Mesenchymal stem cell (in vitro differentiated cells and primary cell): ENCODE results near the gene MBD3L2B.

Source experiments
- DNase-seq: peaks from one replicate; pipeline ENCODE4 v3.0.0-alpha.2; 2013
- H2AFZ ChIP-seq: one replicate; pipeline ENCODE4 v1.6.1; 2013; ENCODE audit warnings: low read depth, mild to moderate bottlenecking, control low read depth, inconsistent platforms, low read length, moderate library complexity
- H2AK5ac ChIP-seq: 2 replicates; pipeline ENCODE4 v1.6.1; 2013; ENCODE audit warnings: low read length, moderate library complexity, mild to moderate bottlenecking, inconsistent platforms; ENCODE audit not compliant: severe bottlenecking
- H2BK120ac ChIP-seq: one replicate; pipeline ENCODE4 v1.6.1; 2013; ENCODE audit warnings: low read depth, mild to moderate bottlenecking, inconsistent platforms, low read length, moderate library complexity
- H2BK12ac ChIP-seq, 2 experiments: one replicate each; pipeline ENCODE4 v1.6.1; 2013; ENCODE audit warnings: inconsistent platforms in 2 of 2, low read length in 2 of 2, mild to moderate bottlenecking in 2 of 2, moderate library complexity in 2 of 2, control low read depth in 1 of 2
- H2BK15ac ChIP-seq: one replicate; pipeline ENCODE4 v1.6.1; 2013; ENCODE audit warnings: mild to moderate bottlenecking, low read depth, inconsistent platforms; ENCODE audit not compliant: poor library complexity, severe bottlenecking
- H2BK5ac ChIP-seq: 2 replicates; pipeline ENCODE4 v1.6.1; 2013; ENCODE audit warnings: low read depth, mild to moderate bottlenecking, low read length, control low read depth, inconsistent platforms; ENCODE audit not compliant: poor library complexity, severe bottlenecking
- H3K14ac ChIP-seq, 2 experiments: one replicate each; pipeline ENCODE4 v1.6.1; 2013; ENCODE audit warnings: inconsistent platforms in 2 of 2, low read length in 2 of 2, control low read depth in 1 of 2, mild to moderate bottlenecking in 1 of 2, moderate library complexity in 1 of 2
- H3K18ac ChIP-seq, 2 experiments: one replicate each; pipeline ENCODE4 v1.6.1; 2013; ENCODE audit warnings: inconsistent platforms in 2 of 2, low read length in 2 of 2, control low read depth in 1 of 2, low read depth in 1 of 2, mild to moderate bottlenecking in 1 of 2
- H3K23ac ChIP-seq, 2 experiments: one replicate each; pipeline ENCODE4 v1.6.1; 2013; ENCODE audit warnings: inconsistent platforms in 2 of 2, low read length in 2 of 2, mild to moderate bottlenecking in 2 of 2, moderate library complexity in 2 of 2, control low read depth in 1 of 2
- H3K27ac ChIP-seq: 2 replicates; pipeline ENCODE4 v1.5.1; 2013; ENCODE audit warnings: mild to moderate bottlenecking, moderate library complexity, low read length, control low read depth, inconsistent platforms; ENCODE audit not compliant: poor library complexity, severe bottlenecking
- H3K27me3 ChIP-seq, 2 experiments: 2 replicates each; pipeline versions ENCODE4 v1.6.1 to v1.7.0; 2013; ENCODE audit warnings: low read length in 2 of 2, mild to moderate bottlenecking in 2 of 2, moderate library complexity in 2 of 2, control low read depth in 1 of 2, inconsistent platforms in 1 of 2; ENCODE audit not compliant: control insufficient read depth in 1 of 2, insufficient read depth in 1 of 2
- H3K36me3 ChIP-seq, 2 experiments: 2 replicates each; pipeline versions ENCODE4 v1.6.1 to v1.7.0; 2013; ENCODE audit warnings: low read length in 2 of 2, control low read depth in 1 of 2, inconsistent platforms in 1 of 2, low read depth in 1 of 2, mild to moderate bottlenecking in 1 of 2; ENCODE audit not compliant: insufficient read depth in 2 of 2, control insufficient read depth in 1 of 2
- H3K4ac ChIP-seq, 2 experiments: one replicate each; pipeline ENCODE4 v1.6.1; 2013; ENCODE audit warnings: inconsistent platforms in 2 of 2, low read length in 2 of 2, mild to moderate bottlenecking in 2 of 2, moderate library complexity in 2 of 2, control low read depth in 1 of 2, low read depth in 1 of 2
- H3K4me1 ChIP-seq: 2 replicates; pipeline ENCODE4 v1.6.1; 2013; ENCODE audit warnings: low read depth, low read length, control low read depth; ENCODE audit not compliant: control insufficient read depth, insufficient read depth
- H3K4me2 ChIP-seq: 2 replicates; pipeline ENCODE4 v1.6.1; 2013; ENCODE audit warnings: low read length, mild to moderate bottlenecking, inconsistent platforms; ENCODE audit not compliant: poor library complexity, severe bottlenecking
- H3K4me3 ChIP-seq, 2 experiments: 2 replicates each; pipeline versions ENCODE4 v1.5.1 to v1.7.0; 2013; ENCODE audit warnings: low read length in 2 of 2, mild to moderate bottlenecking in 2 of 2, control low read depth in 1 of 2, low read depth in 1 of 2; ENCODE audit not compliant: insufficient read depth in 1 of 2
- H3K79me1 ChIP-seq: replicated peaks from 2 replicates; pipeline ENCODE4 v1.6.1; 2013; ENCODE audit warnings: mild to moderate bottlenecking, control low read depth, low read length, inconsistent platforms; ENCODE audit not compliant: poor library complexity, severe bottlenecking
- H3K9ac ChIP-seq: 2 replicates; pipeline ENCODE4 v1.7.0; 2013; ENCODE audit warnings: mild to moderate bottlenecking, low read length, moderate library complexity
- H3K9me3 ChIP-seq: 2 replicates; pipeline ENCODE4 v1.7.0; 2013; ENCODE audit warnings: mild to moderate bottlenecking, low read length; ENCODE audit not compliant: control insufficient read depth
- H4K8ac ChIP-seq: one replicate; pipeline ENCODE4 v1.6.1; 2013; ENCODE audit warnings: inconsistent platforms, mild to moderate bottlenecking, low read length, moderate library complexity
- H4K91ac ChIP-seq: one replicate; pipeline ENCODE4 v1.6.1; 2013; ENCODE audit warnings: mild to moderate bottlenecking, low read length, inconsistent platforms
- WGBS: methylation state at CpG from one replicate; pipeline ENCODE4 v1.1.7; 2013; ENCODE audit warnings: mixed read lengths; 5-methylcytosine and 5-hydroxymethylcytosine counted together

Gene MBD3L2B

GRCh38 chr19:6976197-6976596, 45.0 kb downstream of the MBD3L2B start:
- 79% methylated on average over 2 of the region's 5 CpGs for WGBS
- no peak overlapping the region for H2BK5ac ChIP-seq
- DNase-seq: no peak
- H3K23ac ChIP-seq: no peak overlapping the region
- no peak overlapping the region for H3K9ac ChIP-seq
- peaks cover 24% of the 10 kb centered on the region for H3K9me3 ChIP-seq
- no peak overlapping the region for H3K4me3 ChIP-seq
- H3K27me3 ChIP-seq: no peaks in the 10 kb centered on the region
- H3K14ac ChIP-seq: no peak overlapping the region
- no peak overlapping the region for H3K4me2 ChIP-seq
- no peak overlapping the region for H2BK15ac ChIP-seq
- H4K91ac ChIP-seq: no peak overlapping the region
- H3K4me1 ChIP-seq: no peaks in the 10 kb centered on the region
- H2BK120ac ChIP-seq: no peak overlapping the region
- H2BK12ac ChIP-seq: no peak overlapping the region
- H3K4ac ChIP-seq: no peak overlapping the region
- H3K79me1 ChIP-seq: no peaks in the 10 kb centered on the region
- H3K36me3 ChIP-seq: no peaks in the 10 kb centered on the region
- H2AFZ ChIP-seq: no peak overlapping the region
- H3K27ac ChIP-seq: no peak overlapping the region
- no peak overlapping the region for H4K8ac ChIP-seq
- H2AK5ac ChIP-seq: no peak overlapping the region
- no peak overlapping the region for H3K18ac ChIP-seq

- H3K9me3 ChIP-seq: peaks cover 7% of the 10 kb centered on the region
- no peak overlapping the region for H3K18ac ChIP-seq
- H3K79me1 ChIP-seq: no peaks in the 10 kb centered on the region
- WGBS: no CpG with 5 or more reads among the region's 1 CpG
- H2BK15ac ChIP-seq: no peak overlapping the region
- H3K4ac ChIP-seq: no peak overlapping the region
- no peak overlapping the region for H3K27ac ChIP-seq
- no peak overlapping the region for H2AK5ac ChIP-seq
- no peak overlapping the region for H3K23ac ChIP-seq
- no peak overlapping the region for H2BK5ac ChIP-seq
- H2BK120ac ChIP-seq: no peak overlapping the region
- H3K27me3 ChIP-seq: no peaks in the 10 kb centered on the region
- no peak overlapping the region for H4K8ac ChIP-seq
- H3K9ac ChIP-seq: no peak overlapping the region
- H4K91ac ChIP-seq: no peak overlapping the region
- no peaks in the 10 kb centered on the region for H3K36me3 ChIP-seq
- no peak for DNase-seq
- H3K14ac ChIP-seq: no peak overlapping the region
- no peak overlapping the region for H3K4me3 ChIP-seq
- H2BK12ac ChIP-seq: no peak overlapping the region
- H2AFZ ChIP-seq: no peak overlapping the region
- H3K4me1 ChIP-seq: no peaks in the 10 kb centered on the region
- H3K4me2 ChIP-seq: no peak overlapping the region
These were observed 49.9 kb downstream of the MBD3L2B start for GRCh38 chr19:6971366-6971765.

GRCh38 chr19:6970443-6970842, 50.8 kb downstream of the MBD3L2B start:
- no peak overlapping the region for H3K14ac ChIP-seq
- no peak overlapping the region for H2AK5ac ChIP-seq
- H2AFZ ChIP-seq: no peak overlapping the region
- no peak overlapping the region for H4K91ac ChIP-seq
- H3K27me3 ChIP-seq: peaks cover 0 to 3% of the 10 kb centered on the region in 2 experiments
- no peaks in the 10 kb centered on the region for H3K36me3 ChIP-seq
- H3K4me1 ChIP-seq: no peaks in the 10 kb centered on the region
- no peak overlapping the region for H3K4me3 ChIP-seq
- DNase-seq: no peak
- no peak overlapping the region for H3K27ac ChIP-seq
- H3K23ac ChIP-seq: no peak overlapping the region
- H3K9me3 ChIP-seq: no peaks in the 10 kb centered on the region
- H3K4ac ChIP-seq: no peak overlapping the region
- H2BK15ac ChIP-seq: no peak overlapping the region
- 77% methylated on average over 5 of the region's 5 CpGs for WGBS
- no peak overlapping the region for H3K4me2 ChIP-seq
- H4K8ac ChIP-seq: no peak overlapping the region
- no peak overlapping the region for H3K9ac ChIP-seq
- H3K18ac ChIP-seq: no peak overlapping the region
- no peak overlapping the region for H2BK120ac ChIP-seq
- H2BK5ac ChIP-seq: no peak overlapping the region
- no peak overlapping the region for H2BK12ac ChIP-seq
- no peaks in the 10 kb centered on the region for H3K79me1 ChIP-seq

- no peak overlapping the region for H3K18ac ChIP-seq
- no peaks in the 10 kb centered on the region for H3K9me3 ChIP-seq
- DNase-seq: no peak
- H4K8ac ChIP-seq: no peak overlapping the region
- no peak overlapping the region for H3K4me3 ChIP-seq
- H2AK5ac ChIP-seq: no peak overlapping the region
- no peak overlapping the region for H3K27ac ChIP-seq
- H4K91ac ChIP-seq: no peak overlapping the region
- no peak overlapping the region for H2BK15ac ChIP-seq
- H3K27me3 ChIP-seq: peaks cover 0 to 3% of the 10 kb centered on the region in 2 experiments
- H3K14ac ChIP-seq: no peak overlapping the region
- no peak overlapping the region for H3K9ac ChIP-seq
- no peak overlapping the region for H2BK12ac ChIP-seq
- no peak overlapping the region for H2BK120ac ChIP-seq
- H3K4ac ChIP-seq: no peak overlapping the region
- no peaks in the 10 kb centered on the region for H3K4me1 ChIP-seq
- WGBS: no CpG with 5 or more reads among the region's 2 CpGs
- no peak overlapping the region for H2AFZ ChIP-seq
- H2BK5ac ChIP-seq: no peak overlapping the region
- H3K36me3 ChIP-seq: no peaks in the 10 kb centered on the region
- no peak overlapping the region for H3K23ac ChIP-seq
- no peak overlapping the region for H3K4me2 ChIP-seq
- no peaks in the 10 kb centered on the region for H3K79me1 ChIP-seq
These were observed 51.2 kb downstream of the MBD3L2B start for GRCh38 chr19:6970021-6970420.
